KMS-11 (cell line): Measurements from ENCODE around the gene TCAP.

ENCODE experiments used
- H2AFZ ChIP-seq: fragments of 200-600 bp; sonication (generic); 2 replicates; pipeline ENCODE4 v1.6.1; 2016; ENCODE audit warnings: antibody characterized with exemption, mixed run types, low read depth
- H3K27ac ChIP-seq: fragments of 200-600 bp; sonication (generic); 2 replicates; pipeline ENCODE4 v1.6.1; 2016; ENCODE audit warnings: mild to moderate bottlenecking, mixed run types
- H3K27me3 ChIP-seq: fragments of 200-600 bp; sonication (generic); 2 replicates; pipeline ENCODE4 v1.6.1; 2017; ENCODE audit warnings: mild to moderate bottlenecking, low read depth, mixed run types, moderate library complexity; ENCODE audit not compliant: insufficient read depth
- H3K36me3 ChIP-seq: fragments of 200-600 bp; sonication (generic); 2 replicates; pipeline ENCODE4 v1.6.1; 2017; ENCODE audit warnings: mild to moderate bottlenecking, mixed run types; ENCODE audit not compliant: insufficient read depth
- H3K4me1 ChIP-seq: fragments of 200-600 bp; sonication (generic); 2 replicates; pipeline ENCODE4 v1.6.1; 2016; ENCODE audit warnings: mild to moderate bottlenecking, low read depth, mixed run types; ENCODE audit not compliant: poor library complexity, severe bottlenecking
- H3K4me2 ChIP-seq: fragments of 200-600 bp; sonication (generic); 2 replicates; pipeline ENCODE4 v1.7.0; 2016; ENCODE audit warnings: mild to moderate bottlenecking, mixed run types
- H3K4me3 ChIP-seq: fragments of 200-600 bp; sonication (generic); IDR thresholded peaks from 2 replicates; pipeline ENCODE4 v1.6.1; 2017; ENCODE audit warnings: low read depth, low read length, mixed read lengths; ENCODE audit not compliant: insufficient read depth
- H3K79me2 ChIP-seq: fragments of 200-600 bp; sonication (generic); 2 replicates; pipeline ENCODE4 v1.6.1; 2016; ENCODE audit warnings: low read depth, mixed run types; ENCODE audit not compliant: insufficient read depth
- H3K9ac ChIP-seq: fragments of 200-600 bp; sonication (generic); 2 replicates; pipeline ENCODE4 v1.6.1; 2016; ENCODE audit warnings: mild to moderate bottlenecking, mixed run types
- H4K20me1 ChIP-seq: fragments of 200-600 bp; sonication (generic); 2 replicates; pipeline ENCODE4 v1.6.1; 2016; ENCODE audit warnings: mild to moderate bottlenecking, mixed run types; ENCODE audit not compliant: insufficient read depth
- TF ChIP-seq, protein P1 (sequence below): fragments of 200-600 bp; sonication (generic); conservative IDR thresholded peaks from 2 replicates; pipeline ENCODE4 v1.6.1; 2017; ENCODE audit warnings: low read depth, mild to moderate bottlenecking, antibody characterized with exemption, low read length, moderate library complexity, mixed read lengths

Gene TCAP

DNA sequence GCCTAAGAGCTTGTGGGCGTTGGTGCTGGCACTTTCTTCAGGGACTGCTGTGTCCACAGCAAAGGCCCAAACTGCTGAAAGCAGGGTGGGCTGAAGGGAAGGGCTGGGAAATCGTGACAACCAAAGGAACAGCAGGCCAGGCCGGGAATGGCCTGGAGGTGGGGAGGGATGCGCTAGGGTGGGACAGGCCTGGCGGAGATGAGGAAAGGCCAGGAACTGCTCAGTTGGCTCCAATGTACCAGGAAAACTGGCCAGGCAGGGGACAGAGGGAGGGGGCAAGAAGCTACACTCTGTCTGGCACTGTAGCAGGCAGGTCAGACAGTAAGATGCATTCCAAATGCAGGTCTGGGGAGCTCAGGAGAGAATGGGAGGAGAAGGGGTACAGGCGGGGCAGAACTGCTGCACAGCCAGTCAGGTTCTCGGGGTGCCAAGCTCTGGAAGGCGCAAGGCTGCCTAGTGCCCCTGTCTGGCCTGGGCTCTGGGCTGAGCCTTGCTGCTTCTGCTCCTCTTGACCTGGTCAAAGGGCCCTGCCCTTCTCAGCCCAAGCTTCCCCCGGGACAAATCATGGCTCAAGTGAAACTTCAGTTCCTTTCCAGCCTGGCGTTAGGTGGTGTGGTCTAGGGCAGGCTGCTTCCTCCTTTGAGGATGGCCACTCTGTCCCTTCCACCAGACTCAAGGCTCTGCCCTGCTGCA is 10.4 kb downstream of the TCAP start:
- TF ChIP-seq, protein P1, sequence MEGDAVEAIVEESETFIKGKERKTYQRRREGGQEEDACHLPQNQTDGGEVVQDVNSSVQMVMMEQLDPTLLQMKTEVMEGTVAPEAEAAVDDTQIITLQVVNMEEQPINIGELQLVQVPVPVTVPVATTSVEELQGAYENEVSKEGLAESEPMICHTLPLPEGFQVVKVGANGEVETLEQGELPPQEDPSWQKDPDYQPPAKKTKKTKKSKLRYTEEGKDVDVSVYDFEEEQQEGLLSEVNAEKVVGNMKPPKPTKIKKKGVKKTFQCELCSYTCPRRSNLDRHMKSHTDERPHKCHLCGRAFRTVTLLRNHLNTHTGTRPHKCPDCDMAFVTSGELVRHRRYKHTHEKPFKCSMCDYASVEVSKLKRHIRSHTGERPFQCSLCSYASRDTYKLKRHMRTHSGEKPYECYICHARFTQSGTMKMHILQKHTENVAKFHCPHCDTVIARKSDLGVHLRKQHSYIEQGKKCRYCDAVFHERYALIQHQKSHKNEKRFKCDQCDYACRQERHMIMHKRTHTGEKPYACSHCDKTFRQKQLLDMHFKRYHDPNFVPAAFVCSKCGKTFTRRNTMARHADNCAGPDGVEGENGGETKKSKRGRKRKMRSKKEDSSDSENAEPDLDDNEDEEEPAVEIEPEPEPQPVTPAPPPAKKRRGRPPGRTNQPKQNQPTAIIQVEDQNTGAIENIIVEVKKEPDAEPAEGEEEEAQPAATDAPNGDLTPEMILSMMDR, result no peak
- Histone ChIP-seq H3K4me1 (no peaks in the 10 kb centered on the region), H3K36me3 (no peaks in the 10 kb centered on the region), H4K20me1 (no peaks in the 10 kb centered on the region), H3K4me3 (no peak overlapping the region), H3K9ac (no peak overlapping the region), H3K79me2 (no peaks in the 10 kb centered on the region), H3K27ac (no peak overlapping the region), H2AFZ (no peak overlapping the region), H3K27me3 (no peaks in the 10 kb centered on the region), H3K4me2 (no peak overlapping the region)

DNA sequence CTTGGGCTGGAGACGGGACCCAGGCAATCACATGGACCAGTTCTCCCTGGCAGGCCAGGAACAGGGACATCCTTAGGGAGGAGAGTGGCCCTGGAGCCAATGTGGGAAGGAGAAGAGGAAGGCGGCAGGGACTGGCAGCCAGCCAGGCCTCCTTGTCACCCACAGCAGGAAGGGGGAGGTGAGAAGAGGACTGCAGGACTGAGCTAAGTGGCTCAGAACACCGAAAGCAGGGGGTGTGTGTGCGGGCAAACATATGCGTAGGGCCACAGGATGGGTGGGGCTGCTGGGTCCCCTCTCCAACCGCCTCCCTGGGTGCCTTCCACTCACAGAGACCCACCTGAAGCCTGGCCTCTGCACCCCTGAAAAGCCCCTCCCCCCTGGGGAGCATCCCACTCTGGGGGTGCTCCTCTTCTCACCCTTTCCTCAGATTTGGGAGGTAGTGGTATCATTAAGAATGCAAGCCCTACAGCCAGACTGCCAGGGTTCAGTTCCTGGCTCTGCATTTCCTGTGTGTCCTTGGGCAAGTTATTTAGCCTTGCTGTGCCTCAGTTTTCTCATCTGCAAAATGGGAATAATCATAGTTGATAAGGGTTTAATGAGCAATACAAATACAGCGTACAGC is 11.2 kb downstream of the TCAP start:
- no peaks in the 10 kb centered on the region for H4K20me1 ChIP-seq
- no peak overlapping the region for H3K4me3 ChIP-seq
- H3K79me2 ChIP-seq, result no peaks in the 10 kb centered on the region
- H2AFZ ChIP-seq, result no peak overlapping the region
- H3K4me1 ChIP-seq, result no peaks in the 10 kb centered on the region
- H3K27ac ChIP-seq, result no peak overlapping the region
- no peaks in the 10 kb centered on the region for H3K36me3 ChIP-seq
- no peaks in the 10 kb centered on the region for H3K27me3 ChIP-seq
- no peak overlapping the region for H3K4me2 ChIP-seq
- TF ChIP-seq, protein P1, result no peak
- H3K9ac ChIP-seq, result no peak overlapping the region

- Histone ChIP-seq H3K4me1 (no peaks in the 10 kb centered on the region), H3K36me3 (no peaks in the 10 kb centered on the region)
Observed at GRCh38 chr17:39677072-39677471, 11.9 kb downstream of the TCAP start.

DNA sequence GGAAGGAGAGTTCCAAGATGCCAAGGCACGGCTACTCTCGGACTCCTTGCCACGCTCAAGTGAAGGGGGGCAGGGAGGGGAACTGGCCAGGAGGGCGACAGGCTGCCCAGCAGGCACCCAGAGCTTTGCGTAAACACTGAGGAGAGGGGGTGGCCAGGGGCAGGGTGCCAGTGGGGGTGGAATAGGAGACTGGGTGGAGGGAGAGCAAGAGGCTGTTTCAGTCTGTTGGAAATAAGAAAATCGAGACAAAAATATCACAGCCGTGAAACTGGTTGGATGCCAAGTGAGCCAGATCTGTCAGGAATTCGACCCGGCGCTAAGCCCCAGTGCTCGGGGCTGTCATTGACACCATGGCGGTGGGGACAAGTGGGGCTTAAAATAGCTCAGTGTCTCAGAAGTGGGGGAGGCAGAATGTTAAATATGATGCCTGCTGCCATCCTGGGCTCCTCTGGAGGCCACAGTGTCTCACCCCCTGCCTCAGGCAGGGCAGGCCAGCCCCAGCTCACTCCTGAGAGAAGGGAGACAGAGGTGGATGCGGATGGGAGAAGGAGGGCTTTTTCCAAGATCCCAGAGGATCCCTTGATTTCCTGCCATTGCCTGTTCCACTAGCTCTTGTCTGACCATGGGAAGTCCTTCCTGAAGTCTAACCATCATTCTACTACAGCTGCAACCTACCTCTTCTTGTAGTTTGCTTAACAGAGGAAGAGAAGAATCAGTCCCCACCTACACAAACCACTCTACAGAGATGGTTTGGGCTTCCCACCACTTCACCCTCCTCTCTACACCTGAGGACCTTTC is 12.6 kb downstream of the TCAP start:
- TF ChIP-seq, protein P1, result no peak
- Histone ChIP-seq H2AFZ (no peak overlapping the region), H3K9ac (no peak overlapping the region), H3K4me1 (no peaks in the 10 kb centered on the region), H3K79me2 (no peaks in the 10 kb centered on the region), H3K27me3 (no peaks in the 10 kb centered on the region), H3K36me3 (no peaks in the 10 kb centered on the region), H4K20me1 (no peaks in the 10 kb centered on the region), H3K27ac (no peak overlapping the region), H3K4me3 (no peak overlapping the region), H3K4me2 (no peak overlapping the region)

More at GRCh38 chr17:39677072-39677471, 11.9 kb downstream of the TCAP start:
- no peak overlapping the region for H2AFZ ChIP-seq
- TF ChIP-seq, protein P1, result no peak
- H4K20me1 ChIP-seq, result no peaks in the 10 kb centered on the region
- no peak overlapping the region for H3K4me2 ChIP-seq
- no peak overlapping the region for H3K9ac ChIP-seq
- H3K79me2 ChIP-seq, result no peaks in the 10 kb centered on the region
- H3K4me3 ChIP-seq, result no peak overlapping the region
- H3K27ac ChIP-seq, result no peak overlapping the region
- H3K27me3 ChIP-seq, result no peaks in the 10 kb centered on the region
